DOHH2 (cell line): ENCODE data around the gene MSL3B.

Source experiments
- CTCF ChIP-seq: fragments of 200-600 bp; sonication (generic); IDR thresholded peaks from one replicate; pipeline ENCODE4 v1.5.1; 2014; ENCODE audit warnings: antibody characterized with exemption, mild to moderate bottlenecking, low read depth, low read length; ENCODE audit not compliant: poor library complexity, severe bottlenecking
- EZH2phosphoT487 ChIP-seq: fragments of 200-600 bp; sonication (generic); IDR thresholded peaks from 2 replicates; pipeline ENCODE4 v1.6.1; 2017; ENCODE audit warnings: borderline replicate concordance, mild to moderate bottlenecking, antibody characterized with exemption, low read length, moderate library complexity, mixed read lengths

- no peak for TF ChIP-seq CTCF
- no peak for TF ChIP-seq EZH2phosphoT487
Measured at GRCh38 chr2:233830111-233830802, 37.9 kb downstream of the MSL3B start.
